Chondrocyte (in vitro differentiated cells): Measurements from ENCODE around the gene DACT3. TPM values are rescaled to one million over a fixed set of nuclear protein-coding genes. Genes with fewer than 3 reads are reported as not detected.

Experiments
- DNase-seq: peaks from one replicate; pipeline ENCODE4 v3.0.0; 2021; ENCODE audit warnings: mixed read lengths, low spot score
- H3K27ac Mint-ChIP-seq: one replicate; pipeline ENCODE4 v1.8.0; 2021; ENCODE audit warnings: mild to moderate bottlenecking, moderate library complexity, mixed read lengths; ENCODE audit not compliant: unreplicated experiment
- H3K27me3 Mint-ChIP-seq: 2 replicates; pipeline ENCODE4 v1.8.0; 2021; ENCODE audit warnings: low read depth, mixed read lengths
- H3K36me3 Mint-ChIP-seq: 2 replicates; pipeline ENCODE4 v1.8.0; 2021; ENCODE audit warnings: low read depth, mixed read lengths
- H3K4me1 Mint-ChIP-seq: 2 replicates; pipeline ENCODE4 v1.8.0; 2021; ENCODE audit warnings: low read depth, mild to moderate bottlenecking, mixed read lengths
- H3K4me3 Mint-ChIP-seq: one replicate; pipeline ENCODE4 v1.8.0; 2021; ENCODE audit warnings: mild to moderate bottlenecking, moderate library complexity, mixed read lengths; ENCODE audit not compliant: unreplicated experiment
- H3K9me3 Mint-ChIP-seq: 2 replicates; pipeline ENCODE4 v1.8.0; 2021; ENCODE audit warnings: low read depth, mixed read lengths
- total RNA-seq: library from RNA; stranded (reverse); gene quantifications from 3 replicates; pipeline ENCODE4 v1.2.1, GENCODE V29; 2021
- TF ChIP-seq, protein P1 (sequence below): fragments of 200-600 bp; sonication (generic); IDR thresholded peaks from 2 replicates; pipeline ENCODE4 v1.5.0; 2021; ENCODE audit warnings: antibody characterized with exemption, mild to moderate bottlenecking, moderate library complexity

Gene DACT3
- total RNA-seq, 1 donor from 2014 or later: 18.5 TPM

DNA sequence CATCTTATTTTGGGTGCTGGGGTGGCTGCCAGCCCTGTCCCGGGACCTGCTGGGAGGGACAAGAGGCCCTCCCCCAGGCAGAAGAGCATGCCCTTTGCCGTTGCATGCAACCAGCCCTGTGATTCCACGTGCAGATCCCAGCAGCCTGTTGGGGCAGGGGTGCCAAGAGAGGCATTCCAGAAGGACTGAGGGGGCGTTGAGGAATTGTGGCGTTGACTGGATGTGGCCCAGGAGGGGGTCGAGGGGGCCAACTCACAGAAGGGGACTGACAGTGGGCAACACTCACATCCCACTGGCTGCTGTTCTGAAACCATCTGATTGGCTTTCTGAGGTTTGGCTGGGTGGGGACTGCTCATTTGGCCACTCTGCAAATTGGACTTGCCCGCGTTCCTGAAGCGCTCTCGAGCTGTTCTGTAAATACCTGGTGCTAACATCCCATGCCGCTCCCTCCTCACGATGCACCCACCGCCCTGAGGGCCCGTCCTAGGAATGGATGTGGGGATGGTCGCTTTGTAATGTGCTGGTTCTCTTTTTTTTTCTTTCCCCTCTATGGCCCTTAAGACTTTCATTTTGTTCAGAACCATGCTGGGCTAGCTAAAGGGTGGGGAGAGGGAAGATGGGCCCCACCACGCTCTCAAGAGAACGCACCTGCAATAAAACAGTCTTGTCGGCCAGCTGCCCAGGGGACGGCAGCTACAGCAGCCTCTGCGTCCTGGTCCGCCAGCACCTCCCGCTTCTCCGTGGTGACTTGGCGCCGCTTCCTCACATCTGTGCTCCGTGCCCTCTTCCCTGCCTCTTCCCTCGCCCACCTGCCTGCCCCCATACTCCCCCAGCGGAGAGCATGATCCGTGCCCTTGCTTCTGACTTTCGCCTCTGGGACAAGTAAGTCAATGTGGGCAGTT lies 51.2 kb downstream of the DACT3 start:
- TF ChIP-seq, protein P1, sequence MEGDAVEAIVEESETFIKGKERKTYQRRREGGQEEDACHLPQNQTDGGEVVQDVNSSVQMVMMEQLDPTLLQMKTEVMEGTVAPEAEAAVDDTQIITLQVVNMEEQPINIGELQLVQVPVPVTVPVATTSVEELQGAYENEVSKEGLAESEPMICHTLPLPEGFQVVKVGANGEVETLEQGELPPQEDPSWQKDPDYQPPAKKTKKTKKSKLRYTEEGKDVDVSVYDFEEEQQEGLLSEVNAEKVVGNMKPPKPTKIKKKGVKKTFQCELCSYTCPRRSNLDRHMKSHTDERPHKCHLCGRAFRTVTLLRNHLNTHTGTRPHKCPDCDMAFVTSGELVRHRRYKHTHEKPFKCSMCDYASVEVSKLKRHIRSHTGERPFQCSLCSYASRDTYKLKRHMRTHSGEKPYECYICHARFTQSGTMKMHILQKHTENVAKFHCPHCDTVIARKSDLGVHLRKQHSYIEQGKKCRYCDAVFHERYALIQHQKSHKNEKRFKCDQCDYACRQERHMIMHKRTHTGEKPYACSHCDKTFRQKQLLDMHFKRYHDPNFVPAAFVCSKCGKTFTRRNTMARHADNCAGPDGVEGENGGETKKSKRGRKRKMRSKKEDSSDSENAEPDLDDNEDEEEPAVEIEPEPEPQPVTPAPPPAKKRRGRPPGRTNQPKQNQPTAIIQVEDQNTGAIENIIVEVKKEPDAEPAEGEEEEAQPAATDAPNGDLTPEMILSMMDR: no peak
- H3K27me3 Mint-ChIP-seq: no peaks in the 10 kb centered on the region
- H3K27ac Mint-ChIP-seq: no peak overlapping the region
- H3K4me3 Mint-ChIP-seq: no peak overlapping the region
- no peaks in the 10 kb centered on the region for H3K9me3 Mint-ChIP-seq
- peaks cover 28% of the 10 kb centered on the region for H3K36me3 Mint-ChIP-seq
- H3K4me1 Mint-ChIP-seq: peaks cover 10% of the 10 kb centered on the region
- DNase-seq: peak; percentile 67

DNA sequence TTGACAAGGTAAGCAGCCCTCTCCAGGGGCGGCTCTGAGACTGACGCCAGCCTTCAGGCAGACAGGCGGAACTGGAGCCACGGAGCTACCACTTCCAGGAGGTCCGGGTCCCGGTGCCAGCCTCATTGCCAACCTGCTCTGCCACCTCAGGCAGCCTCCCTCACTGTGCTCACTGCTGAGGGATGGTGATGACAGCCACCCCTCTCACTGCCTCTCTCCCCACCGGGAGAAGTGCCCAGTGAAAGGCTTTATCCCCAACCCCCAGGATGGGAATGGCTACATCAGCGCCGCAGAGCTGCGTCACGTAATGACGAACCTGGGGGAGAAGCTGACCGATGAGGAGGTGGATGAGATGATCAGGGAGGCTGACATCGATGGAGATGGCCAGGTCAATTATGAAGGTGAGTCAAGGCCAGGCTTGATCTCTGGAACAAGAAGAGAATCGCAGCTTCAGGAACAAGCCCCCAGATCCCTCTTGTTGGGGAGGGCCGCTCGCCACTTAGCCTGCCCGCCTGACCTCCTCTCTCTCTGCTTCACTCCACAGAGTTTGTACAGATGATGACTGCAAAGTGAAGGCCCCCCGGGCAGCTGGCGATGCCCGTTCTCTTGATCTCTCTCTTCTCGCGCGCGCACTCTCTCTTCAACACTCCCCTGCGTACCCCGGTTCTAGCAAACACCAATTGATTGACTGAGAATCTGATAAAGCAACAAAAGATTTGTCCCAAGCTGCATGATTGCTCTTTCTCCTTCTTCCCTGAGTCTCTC lies 52.2 kb downstream of the DACT3 start:
- TF ChIP-seq, protein P1: no peak
- Mint-ChIP-seq H3K4me1 (peaks cover 11% of the 10 kb centered on the region), H3K4me3 (no peak overlapping the region), H3K27me3 (no peaks in the 10 kb centered on the region), H3K9me3 (no peaks in the 10 kb centered on the region), H3K36me3 (peaks cover 28% of the 10 kb centered on the region), H3K27ac (no peak overlapping the region)
- peak; percentile 77 for DNase-seq

GRCh38 chr19:46608178-46608577 lies 52.8 kb downstream of the DACT3 start:
- peaks cover 28% of the 10 kb centered on the region for H3K36me3 Mint-ChIP-seq

DNA sequence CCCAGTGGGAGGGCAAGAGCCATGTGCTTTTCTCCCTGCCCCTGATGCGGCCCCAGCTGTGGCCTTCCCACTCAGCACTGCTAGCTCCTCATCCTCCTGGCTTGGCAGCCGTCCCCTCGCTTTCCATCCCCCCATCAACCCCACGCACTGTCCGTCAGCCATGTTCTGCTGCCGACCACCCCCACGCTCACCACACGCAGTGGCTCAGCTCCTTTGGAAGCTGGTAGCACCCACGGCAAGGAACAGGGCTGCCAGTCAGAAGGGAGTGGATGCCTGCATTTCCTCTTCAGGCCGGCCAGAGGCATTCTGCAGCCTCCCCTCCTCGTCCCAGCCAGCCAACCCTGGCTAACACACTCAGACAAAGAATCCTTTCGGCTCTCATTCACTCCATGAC lies 53.5 kb downstream of the DACT3 start:
- no peak overlapping the region for H3K27ac Mint-ChIP-seq
- peaks cover 28% of the 10 kb centered on the region for H3K36me3 Mint-ChIP-seq
- peak; percentile 68 for DNase-seq
- no peaks in the 10 kb centered on the region for H3K9me3 Mint-ChIP-seq
- no peak overlapping the region for H3K4me3 Mint-ChIP-seq
- no peaks in the 10 kb centered on the region for H3K27me3 Mint-ChIP-seq
- peaks cover 25% of the 10 kb centered on the region for H3K4me1 Mint-ChIP-seq
- TF ChIP-seq, protein P1: no peak

More at GRCh38 chr19:46608178-46608577, 52.8 kb downstream of the DACT3 start:
- TF ChIP-seq, protein P1: no peak
- H3K4me3 Mint-ChIP-seq: no peak overlapping the region
- DNase-seq: no peak
- H3K4me1 Mint-ChIP-seq: peaks cover 17% of the 10 kb centered on the region
- no peak overlapping the region for H3K27ac Mint-ChIP-seq
- no peaks in the 10 kb centered on the region for H3K27me3 Mint-ChIP-seq
- no peaks in the 10 kb centered on the region for H3K9me3 Mint-ChIP-seq

GRCh38 chr19:46606681-46607447 lies 54.1 kb downstream of the DACT3 start:
- DNase-seq: peak; percentile 41
- Mint-ChIP-seq H3K9me3 (no peaks in the 10 kb centered on the region), H3K4me1 (peaks cover 30% of the 10 kb centered on the region), H3K36me3 (peaks cover 28% of the 10 kb centered on the region), H3K4me3 (no peak overlapping the region), H3K27me3 (no peaks in the 10 kb centered on the region), H3K27ac (no peak overlapping the region)
- TF ChIP-seq, protein P1: no peak
